PFSK-1 (cell line): Measurements from ENCODE around the gene BRIP1.

Source experiments
- FOXP2 ChIP-seq: optimal IDR thresholded peaks from 2 replicates; pipeline ENCODE3; 2011; ENCODE audit warnings: borderline replicate concordance, control low read depth, inconsistent platforms; ENCODE audit not compliant: insufficient read depth; ENCODE audit errors: extremely low read length, extremely low read depth
- POLR2AphosphoS5 ChIP-seq: IDR thresholded peaks from 2 replicates; pipeline ENCODE4 v1.6.1; 2012; ENCODE audit warnings: low read depth, mild to moderate bottlenecking, control low read depth, low read length, moderate library complexity
- SIN3A ChIP-seq: IDR thresholded peaks from 2 replicates; pipeline ENCODE4 v1.6.1; 2012; ENCODE audit warnings: mild to moderate bottlenecking, low read length, moderate library complexity, borderline replicate concordance; ENCODE audit not compliant: insufficient read depth
- TAF1 ChIP-seq: IDR thresholded peaks from 2 replicates; pipeline ENCODE4 v1.6.1; 2012; ENCODE audit warnings: low read length, control low read depth, borderline replicate concordance; ENCODE audit not compliant: insufficient read depth
- TF ChIP-seq, protein P1 (sequence below), 2 experiments: IDR thresholded peaks; 2 replicates each; pipeline versions ENCODE4 v1.6.1 to v1.8.0; 2011 to 2012; ENCODE audit warnings: low read depth in 2 of 2, low read length in 2 of 2, control low read depth in 1 of 2, inconsistent platforms in 1 of 2, mild to moderate bottlenecking in 1 of 2, moderate library complexity in 1 of 2; ENCODE audit not compliant: insufficient read depth in 1 of 2

Gene BRIP1

DNA sequence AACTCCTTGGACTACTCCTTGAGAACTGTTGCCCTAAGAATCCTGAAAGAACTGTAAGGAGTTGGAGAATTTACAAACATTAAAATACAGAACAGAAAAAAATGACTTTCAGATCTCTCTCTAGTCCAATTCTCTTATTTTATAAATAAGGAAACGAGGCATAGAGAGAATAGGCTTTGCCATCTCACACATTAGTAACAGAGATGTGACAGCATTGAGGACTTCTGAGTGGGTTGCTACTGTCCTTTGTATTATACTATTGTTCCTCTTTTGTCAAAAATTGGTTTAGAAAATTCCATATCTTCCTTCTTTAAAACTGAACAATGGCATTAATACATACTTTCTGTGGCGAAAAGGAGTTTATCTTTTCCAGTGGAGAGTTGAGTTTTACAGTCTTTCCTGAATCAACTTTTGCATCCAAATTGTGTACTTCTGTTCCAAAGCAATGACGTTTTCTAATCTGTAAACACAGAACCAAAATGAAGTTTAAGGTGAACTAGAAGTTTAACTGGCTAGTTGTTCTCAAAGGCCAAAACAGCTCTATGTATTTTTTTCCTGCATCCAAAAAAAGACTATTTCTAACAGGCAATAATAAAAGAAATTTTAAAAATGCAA is 16.5 kb downstream of the BRIP1 start:
- no peak for TF ChIP-seq FOXP2
- TF ChIP-seq POLR2AphosphoS5: no peak
- no peak for TF ChIP-seq TAF1

- TF ChIP-seq SIN3A: no peak
- no peak for TF ChIP-seq TAF1
- TF ChIP-seq, protein P1, sequence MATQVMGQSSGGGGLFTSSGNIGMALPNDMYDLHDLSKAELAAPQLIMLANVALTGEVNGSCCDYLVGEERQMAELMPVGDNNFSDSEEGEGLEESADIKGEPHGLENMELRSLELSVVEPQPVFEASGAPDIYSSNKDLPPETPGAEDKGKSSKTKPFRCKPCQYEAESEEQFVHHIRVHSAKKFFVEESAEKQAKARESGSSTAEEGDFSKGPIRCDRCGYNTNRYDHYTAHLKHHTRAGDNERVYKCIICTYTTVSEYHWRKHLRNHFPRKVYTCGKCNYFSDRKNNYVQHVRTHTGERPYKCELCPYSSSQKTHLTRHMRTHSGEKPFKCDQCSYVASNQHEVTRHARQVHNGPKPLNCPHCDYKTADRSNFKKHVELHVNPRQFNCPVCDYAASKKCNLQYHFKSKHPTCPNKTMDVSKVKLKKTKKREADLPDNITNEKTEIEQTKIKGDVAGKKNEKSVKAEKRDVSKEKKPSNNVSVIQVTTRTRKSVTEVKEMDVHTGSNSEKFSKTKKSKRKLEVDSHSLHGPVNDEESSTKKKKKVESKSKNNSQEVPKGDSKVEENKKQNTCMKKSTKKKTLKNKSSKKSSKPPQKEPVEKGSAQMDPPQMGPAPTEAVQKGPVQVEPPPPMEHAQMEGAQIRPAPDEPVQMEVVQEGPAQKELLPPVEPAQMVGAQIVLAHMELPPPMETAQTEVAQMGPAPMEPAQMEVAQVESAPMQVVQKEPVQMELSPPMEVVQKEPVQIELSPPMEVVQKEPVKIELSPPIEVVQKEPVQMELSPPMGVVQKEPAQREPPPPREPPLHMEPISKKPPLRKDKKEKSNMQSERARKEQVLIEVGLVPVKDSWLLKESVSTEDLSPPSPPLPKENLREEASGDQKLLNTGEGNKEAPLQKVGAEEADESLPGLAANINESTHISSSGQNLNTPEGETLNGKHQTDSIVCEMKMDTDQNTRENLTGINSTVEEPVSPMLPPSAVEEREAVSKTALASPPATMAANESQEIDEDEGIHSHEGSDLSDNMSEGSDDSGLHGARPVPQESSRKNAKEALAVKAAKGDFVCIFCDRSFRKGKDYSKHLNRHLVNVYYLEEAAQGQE (IDR thresholded peaks at IDR 0.05; ENCODE audit: insufficient read depth in 1 of 2, low read depth in 2 of 2, low read length in 2 of 2): no peak
- TF ChIP-seq POLR2AphosphoS5: no peak
- no peak for TF ChIP-seq FOXP2
Measured at GRCh38 chr17:61846088-61846487, 17.2 kb downstream of the BRIP1 start.

- TF ChIP-seq, protein P1 (IDR thresholded peaks at IDR 0.05; ENCODE audit: insufficient read depth in 1 of 2, low read depth in 2 of 2, low read length in 2 of 2): no peak
- TF ChIP-seq FOXP2 (no peak), SIN3A (no peak), POLR2AphosphoS5 (no peak), TAF1 (no peak)
Measured at GRCh38 chr17:61843435-61843834, 19.9 kb downstream of the BRIP1 start.

- TF ChIP-seq TAF1 (no peak), SIN3A (no peak), FOXP2 (no peak), POLR2AphosphoS5 (no peak)
- TF ChIP-seq, protein P1 (IDR thresholded peaks at IDR 0.05; ENCODE audit: insufficient read depth in 1 of 2, low read depth in 2 of 2, low read length in 2 of 2): no peak
Measured at GRCh38 chr17:61842899-61843298, 20.4 kb downstream of the BRIP1 start.

DNA sequence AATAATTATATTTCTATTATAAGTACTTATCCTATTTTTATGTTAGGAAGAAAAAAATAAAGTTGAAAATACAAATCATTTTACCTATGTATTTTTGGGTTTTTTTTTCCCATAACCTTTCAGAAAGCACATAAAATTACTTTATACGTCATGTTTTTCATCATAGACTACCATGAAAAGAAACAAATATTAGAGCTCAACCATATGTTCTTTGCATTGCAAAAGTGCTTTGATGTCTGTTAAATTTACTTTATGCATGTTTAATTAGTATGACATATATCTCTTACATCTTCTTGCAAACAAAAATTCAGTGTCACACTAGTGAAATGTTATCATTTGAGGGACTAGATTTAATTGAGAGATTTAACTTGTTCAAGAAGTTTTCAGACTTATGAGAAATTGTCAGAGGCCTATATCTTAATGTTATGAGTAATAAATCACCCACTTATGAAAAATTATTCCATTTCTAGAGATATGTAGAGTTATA is 24.0 kb downstream of the BRIP1 start:
- TF ChIP-seq SIN3A (no peak), POLR2AphosphoS5 (no peak), TAF1 (no peak)
- TF ChIP-seq, protein P1 (IDR thresholded peaks at IDR 0.05; ENCODE audit: insufficient read depth in 1 of 2, low read depth in 2 of 2, low read length in 2 of 2): no peak
